HEK293T (cell line): ENCODE results near the gene ANKFY1.

ENCODE experiments used
- CTCF ChIA-PET: fragments of 350-600 bp; formaldehyde crosslinking; extraction: SDS; loops from one replicate; lab custom pipeline; 2021; ENCODE audit warnings: antibody characterized with exemption, inconsistent platforms; lab: Yijun Ruan, JAX
- POLR2A ChIA-PET: fragments of 350-600 bp; formaldehyde crosslinking; extraction: SDS; loops from one replicate; lab custom pipeline; 2020; ENCODE audit warnings: antibody characterized with exemption, inconsistent platforms; lab: Yijun Ruan, JAX
- DNase-seq: peaks from one replicate; pipeline ENCODE4 v3.0.0; 2012; ENCODE audit warnings: mixed read lengths; ENCODE audit errors: extremely low spot score
- ARNT ChIP-seq: fragments of 450-650 bp; IDR thresholded peaks from 2 replicates; pipeline ENCODE4 v1.6.1; 2017; ENCODE audit warnings: mild to moderate bottlenecking
- BHLHE40 ChIP-seq: fragments of 450-650 bp; IDR thresholded peaks from 2 replicates; pipeline ENCODE4 v1.6.1; 2016; ENCODE audit warnings: mild to moderate bottlenecking, moderate library complexity, borderline replicate concordance
- CTBP1 ChIP-seq: fragments of 450-650 bp; IDR thresholded peaks from 2 replicates; pipeline ENCODE4 v1.6.1; 2016; ENCODE audit warnings: borderline replicate concordance
- ELF4 ChIP-seq: fragments of 450-650 bp; IDR thresholded peaks from 2 replicates; pipeline ENCODE4 v1.6.1; 2017; ENCODE audit warnings: antibody characterized with exemption
- FOXA1 ChIP-seq: fragments of 450-650 bp; IDR thresholded peaks from 2 replicates; pipeline ENCODE4 v1.6.1; 2016; ENCODE audit warnings: mild to moderate bottlenecking
- FOXK2 ChIP-seq: fragments of 450-650 bp; IDR thresholded peaks from 2 replicates; pipeline ENCODE4 v1.6.1; 2016; ENCODE audit warnings: mild to moderate bottlenecking
- FOXM1 ChIP-seq: fragments of 450-650 bp; IDR thresholded peaks from 2 replicates; pipeline ENCODE4 v1.6.1; 2017; ENCODE audit warnings: mild to moderate bottlenecking, borderline replicate concordance
- HDGF ChIP-seq: fragments of 450-650 bp; IDR thresholded peaks from 2 replicates; pipeline ENCODE4 v1.6.1; 2017; ENCODE audit warnings: antibody characterized with exemption, borderline replicate concordance
- L3MBTL2 ChIP-seq: fragments of 450-650 bp; conservative IDR thresholded peaks from 2 replicates; pipeline ENCODE4 v1.6.1; 2016; ENCODE audit warnings: mild to moderate bottlenecking
- LEF1 ChIP-seq: fragments of 450-650 bp; IDR thresholded peaks from 2 replicates; pipeline ENCODE4 v1.6.1; 2017; ENCODE audit warnings: mild to moderate bottlenecking, borderline replicate concordance
- NFRKB ChIP-seq: fragments of 450-650 bp; IDR thresholded peaks from 2 replicates; pipeline ENCODE4 v1.6.1; 2016; ENCODE audit warnings: mild to moderate bottlenecking, moderate library complexity
- PKNOX1 ChIP-seq: fragments of 450-650 bp; IDR thresholded peaks from 2 replicates; pipeline ENCODE4 v1.6.1; 2016
- SP1 ChIP-seq: fragments of 450-650 bp; IDR thresholded peaks from 2 replicates; pipeline ENCODE4 v1.6.1; 2017
- SUZ12 ChIP-seq: fragments of 450-650 bp; IDR thresholded peaks from 2 replicates; pipeline ENCODE4 v1.6.1; 2016; ENCODE audit warnings: mild to moderate bottlenecking
- TARDBP ChIP-seq: fragments of 450-650 bp; IDR thresholded peaks from 2 replicates; pipeline ENCODE4 v1.6.1; 2016
- ZNF384 ChIP-seq: fragments of 450-650 bp; IDR thresholded peaks from 2 replicates; pipeline ENCODE4 v1.6.1; 2016

ANKFY1 gene

GRCh38 chr17:4221163-4221562 lies 42.6 kb downstream of the ANKFY1 start:
- POLR2A ChIA-PET = interaction anchor here (1.4 kb wide), 1 partner anchor 144 kb away, joined by 4 read pairs; no protein-coding TSS in a partner anchor

GRCh38 chr17:4220655-4221054 lies 43.1 kb downstream of the ANKFY1 start:
- peak; percentile 23 for DNase-seq
- no peak for TF ChIP-seq BHLHE40
- ChIA-PET POLR2A (interaction anchor here (1.4 to 1.6 kb wide), 2 partner anchors 9 to 145 kb away, joined by 4 to 5 read pairs; no protein-coding TSS in a partner anchor), CTCF (no interaction called here)

More at GRCh38 chr17:4221163-4221562, 42.6 kb downstream of the ANKFY1 start:
- TF ChIP-seq L3MBTL2 (no peak), FOXK2 (no peak), ELF4 (no peak), SP1 (no peak), TARDBP (no peak), HDGF (no peak), FOXM1 (no peak), NFRKB (no peak), BHLHE40 (no peak), SUZ12 (no peak), ZNF384 (no peak), ARNT (no peak), LEF1 (no peak), FOXA1 (no peak), CTBP1 (no peak)
- no peak for DNase-seq
- CTCF ChIA-PET = no interaction called here

- POLR2A ChIA-PET = interaction anchor here (1.6 kb wide), 1 partner anchor 11 kb away, joined by 5 read pairs; no protein-coding TSS in a partner anchor
- CTCF ChIA-PET = no interaction called here
- no peak for DNase-seq
- TF ChIP-seq SUZ12 = no peak
- no peak for TF ChIP-seq FOXM1
- no peak for TF ChIP-seq BHLHE40
- no peak for TF ChIP-seq TARDBP
- no peak for TF ChIP-seq SP1
- no peak for TF ChIP-seq ZNF384
- TF ChIP-seq PKNOX1 = no peak
Observed at GRCh38 chr17:4219241-4219640, 44.5 kb downstream of the ANKFY1 start.

GRCh38 chr17:4215882-4216570 lies 47.8 kb downstream of the ANKFY1 start:
- POLR2A ChIA-PET = interaction anchor here (1.2 to 1.7 kb wide), 2 partner anchors 48 to 150 kb away, joined by 5 to 8 read pairs; partner anchors contain the start of genes ANKFY1 and UBE2G1
- DNase-seq = peak; percentile 25
- CTCF ChIA-PET = interaction anchor here (0.7 to 2.9 kb wide), 10 partner anchors 14 to 205 kb away, joined by 3 to 11 read pairs (median 3); no protein-coding TSS in a partner anchor
- TF ChIP-seq NFRKB (no peak), FOXM1 (no peak), SP1 (no peak), ZNF384 (no peak), FOXK2 (no peak), CTBP1 (no peak), BHLHE40 (no peak), ARNT (no peak), TARDBP (no peak), HDGF (no peak), L3MBTL2 (no peak), ELF4 (no peak), SUZ12 (no peak), PKNOX1 (no peak)

GRCh38 chr17:4214157-4214556 lies 49.6 kb downstream of the ANKFY1 start:
- TF ChIP-seq ZNF384 (no peak), ARNT (no peak), CTBP1 (no peak), BHLHE40 (no peak), SP1 (no peak), L3MBTL2 (no peak), PKNOX1 (no peak), FOXA1 (no peak), FOXM1 (no peak)
- POLR2A ChIA-PET = no interaction called here
- DNase-seq = no peak
- CTCF ChIA-PET = no interaction called here

- no peak for DNase-seq
- CTCF ChIA-PET = no interaction called here
- TF ChIP-seq SUZ12 (no peak), FOXM1 (no peak), FOXA1 (no peak), TARDBP (no peak), ZNF384 (no peak), ARNT (no peak)
- POLR2A ChIA-PET = no interaction called here
Observed at GRCh38 chr17:4209611-4210010, 54.2 kb downstream of the ANKFY1 start.
